ENCODE results near the gene FNDC3B. TPM values are rescaled to one million over a fixed set of nuclear protein-coding genes. Genes with fewer than 3 reads are reported as not detected.

Gene FNDC3B
- total and polyA plus RNA-seq, 4 donors = 23.3 to 74.2 (median 32.9) TPM

GRCh38 chr3:172044833-172045585 lies 5.6 kb downstream of the FNDC3B start:
- Histone ChIP-seq H3K4me1 (ENCODE audit: control insufficient read depth in 4 of 4, insufficient read depth in 4 of 4, low read length in 3 of 4) (peaks cover 11 to 32% (median 20%) of the 10 kb centered on the region in 4 donors), H3K4me3 (ENCODE audit: low read depth in 1 of 3, low read length in 3 of 3) (no peak overlapping the region), H3K9me3 (ENCODE audit: control insufficient read depth in 4 of 4, low read length in 3 of 4) (no peaks in the 10 kb centered on the region), H3K36me3 (ENCODE audit: control insufficient read depth in 4 of 4, insufficient read depth in 3 of 4, low read depth in 1 of 4, low read length in 3 of 4) (peaks cover 0 to 5% (median 2%) of the 10 kb centered on the region in 4 donors), H3K27me3 (ENCODE audit: control insufficient read depth in 4 of 4, insufficient read depth in 4 of 4, low read length in 3 of 4) (no peaks in the 10 kb centered on the region), H3K9ac (ENCODE audit: low read depth in 1 of 2, low read length in 2 of 2) (no peak overlapping the region), H3K27ac (ENCODE audit: low read depth in 1 of 2, low read length in 2 of 2) (peak overlapping the region; percentile 6 to 61)
- no peak for DNase-seq (ENCODE audit: low spot score)
- TF ChIP-seq HNF4A (conservative IDR thresholded peaks at IDR 0.05) (no peak), SP1 (IDR thresholded peaks at IDR 0.05) (no peak), NR2F2 (IDR thresholded peaks at IDR 0.05) (no peak), RXRA (IDR thresholded peaks at IDR 0.05) (no peak), FOXA1 (IDR thresholded peaks at IDR 0.05) (no peak), ZBTB33 (IDR thresholded peaks at IDR 0.05) (no peak), FOXA2 (IDR thresholded peaks at IDR 0.05) (no peak), HNF4G (IDR thresholded peaks at IDR 0.05) (no peak), YY1 (IDR thresholded peaks at IDR 0.05) (no peak)
- TF ChIP-seq, protein P1, sequence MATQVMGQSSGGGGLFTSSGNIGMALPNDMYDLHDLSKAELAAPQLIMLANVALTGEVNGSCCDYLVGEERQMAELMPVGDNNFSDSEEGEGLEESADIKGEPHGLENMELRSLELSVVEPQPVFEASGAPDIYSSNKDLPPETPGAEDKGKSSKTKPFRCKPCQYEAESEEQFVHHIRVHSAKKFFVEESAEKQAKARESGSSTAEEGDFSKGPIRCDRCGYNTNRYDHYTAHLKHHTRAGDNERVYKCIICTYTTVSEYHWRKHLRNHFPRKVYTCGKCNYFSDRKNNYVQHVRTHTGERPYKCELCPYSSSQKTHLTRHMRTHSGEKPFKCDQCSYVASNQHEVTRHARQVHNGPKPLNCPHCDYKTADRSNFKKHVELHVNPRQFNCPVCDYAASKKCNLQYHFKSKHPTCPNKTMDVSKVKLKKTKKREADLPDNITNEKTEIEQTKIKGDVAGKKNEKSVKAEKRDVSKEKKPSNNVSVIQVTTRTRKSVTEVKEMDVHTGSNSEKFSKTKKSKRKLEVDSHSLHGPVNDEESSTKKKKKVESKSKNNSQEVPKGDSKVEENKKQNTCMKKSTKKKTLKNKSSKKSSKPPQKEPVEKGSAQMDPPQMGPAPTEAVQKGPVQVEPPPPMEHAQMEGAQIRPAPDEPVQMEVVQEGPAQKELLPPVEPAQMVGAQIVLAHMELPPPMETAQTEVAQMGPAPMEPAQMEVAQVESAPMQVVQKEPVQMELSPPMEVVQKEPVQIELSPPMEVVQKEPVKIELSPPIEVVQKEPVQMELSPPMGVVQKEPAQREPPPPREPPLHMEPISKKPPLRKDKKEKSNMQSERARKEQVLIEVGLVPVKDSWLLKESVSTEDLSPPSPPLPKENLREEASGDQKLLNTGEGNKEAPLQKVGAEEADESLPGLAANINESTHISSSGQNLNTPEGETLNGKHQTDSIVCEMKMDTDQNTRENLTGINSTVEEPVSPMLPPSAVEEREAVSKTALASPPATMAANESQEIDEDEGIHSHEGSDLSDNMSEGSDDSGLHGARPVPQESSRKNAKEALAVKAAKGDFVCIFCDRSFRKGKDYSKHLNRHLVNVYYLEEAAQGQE (IDR thresholded peaks at IDR 0.05) = no peak
- TF ChIP-seq, protein P2, sequence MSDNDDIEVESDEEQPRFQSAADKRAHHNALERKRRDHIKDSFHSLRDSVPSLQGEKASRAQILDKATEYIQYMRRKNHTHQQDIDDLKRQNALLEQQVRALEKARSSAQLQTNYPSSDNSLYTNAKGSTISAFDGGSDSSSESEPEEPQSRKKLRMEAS (IDR thresholded peaks at IDR 0.05) = no peak
- 66% methylated on average over 4 of the region's 4 CpGs for WGBS

DNA sequence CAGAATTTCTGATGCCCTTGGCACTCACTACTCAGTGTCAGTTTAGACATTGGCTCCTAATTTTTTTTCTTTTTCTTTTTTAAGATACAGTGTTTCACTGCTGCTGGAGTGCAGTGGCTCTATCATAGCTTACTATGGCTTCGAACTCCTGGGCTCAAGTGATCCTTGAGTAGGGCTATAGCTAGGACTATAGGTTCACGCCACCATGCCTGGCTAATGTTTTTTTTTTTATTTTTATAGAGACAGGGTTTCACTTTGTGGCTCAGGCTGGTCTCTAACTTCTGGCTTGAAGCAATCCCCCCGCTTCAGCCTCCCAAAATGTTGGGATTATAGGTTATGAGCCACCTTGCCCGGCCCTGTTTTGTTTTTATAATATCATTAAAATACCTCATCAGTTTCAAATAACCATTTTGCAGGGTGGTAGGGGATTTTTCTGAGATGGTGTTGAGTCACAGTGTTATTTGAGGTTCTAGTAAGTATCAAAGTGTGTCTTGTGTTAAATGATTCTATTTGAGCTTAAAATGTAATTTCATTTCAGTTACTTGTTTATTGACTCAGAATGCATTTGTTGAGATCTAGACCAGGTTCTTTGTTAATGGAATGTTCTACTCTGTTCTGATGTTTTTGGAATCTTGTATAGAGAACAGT lies 7.0 kb downstream of the FNDC3B start:
- Histone ChIP-seq H3K36me3 (ENCODE audit: control insufficient read depth in 4 of 4, insufficient read depth in 3 of 4, low read depth in 1 of 4, low read length in 3 of 4) (peaks cover 1 to 9% (median 6%) of the 10 kb centered on the region in 4 donors), H3K27me3 (ENCODE audit: control insufficient read depth in 4 of 4, insufficient read depth in 4 of 4, low read length in 3 of 4) (no peaks in the 10 kb centered on the region), H3K9me3 (ENCODE audit: control insufficient read depth in 4 of 4, low read length in 3 of 4) (no peaks in the 10 kb centered on the region), H3K27ac (ENCODE audit: low read depth in 1 of 2, low read length in 2 of 2) (no peak overlapping the region), H3K4me1 (ENCODE audit: control insufficient read depth in 4 of 4, insufficient read depth in 4 of 4, low read length in 3 of 4) (peaks cover 11 to 32% (median 20%) of the 10 kb centered on the region in 4 donors), H3K9ac (ENCODE audit: low read depth in 1 of 2, low read length in 2 of 2) (no peak overlapping the region), H3K4me3 (ENCODE audit: low read depth in 1 of 3, low read length in 3 of 3) (no peak overlapping the region)
- DNase-seq (ENCODE audit: low spot score) = no peak
- WGBS = 91% methylated on average over 4 of the region's 4 CpGs
- TF ChIP-seq SP1 (IDR thresholded peaks at IDR 0.05) = no peak
- no peak for TF ChIP-seq TAF1 (conservative IDR thresholded peaks at IDR 0.05)
- TF ChIP-seq RAD21 (IDR thresholded peaks at IDR 0.05) = no peak
- TF ChIP-seq FOXA1 (IDR thresholded peaks at IDR 0.05) = no peak
- no peak for TF ChIP-seq GABPA (IDR thresholded peaks at IDR 0.05 in 1 of 2, conservative IDR thresholded peaks at IDR 0.05 in 1 of 2)
- TF ChIP-seq, protein P1 (IDR thresholded peaks at IDR 0.05) = no peak
- TF ChIP-seq YY1 (IDR thresholded peaks at IDR 0.05) = no peak
- TF ChIP-seq FOXA2 (IDR thresholded peaks at IDR 0.05) = no peak
- TF ChIP-seq EGR1 (IDR thresholded peaks at IDR 0.05; ENCODE audit: low read depth in 2 of 2) = no peak
- TF ChIP-seq NR2F2 (IDR thresholded peaks at IDR 0.05) = no peak
- TF ChIP-seq HNF4A (conservative IDR thresholded peaks at IDR 0.05) = no peak
- TF ChIP-seq, protein P2 (IDR thresholded peaks at IDR 0.05) = no peak
- no peak for TF ChIP-seq JUND (IDR thresholded peaks at IDR 0.05)
- no peak for TF ChIP-seq ZBTB33 (IDR thresholded peaks at IDR 0.05)
- TF ChIP-seq RXRA (IDR thresholded peaks at IDR 0.05) = no peak
- no peak for TF ChIP-seq HNF4G (IDR thresholded peaks at IDR 0.05)
- TF ChIP-seq ATF3 (IDR thresholded peaks at IDR 0.05) = no peak

Data from liver (tissue), 9 donors.